Measurements from ENCODE around the gene CRIM1.

CRIM1 gene

DNA sequence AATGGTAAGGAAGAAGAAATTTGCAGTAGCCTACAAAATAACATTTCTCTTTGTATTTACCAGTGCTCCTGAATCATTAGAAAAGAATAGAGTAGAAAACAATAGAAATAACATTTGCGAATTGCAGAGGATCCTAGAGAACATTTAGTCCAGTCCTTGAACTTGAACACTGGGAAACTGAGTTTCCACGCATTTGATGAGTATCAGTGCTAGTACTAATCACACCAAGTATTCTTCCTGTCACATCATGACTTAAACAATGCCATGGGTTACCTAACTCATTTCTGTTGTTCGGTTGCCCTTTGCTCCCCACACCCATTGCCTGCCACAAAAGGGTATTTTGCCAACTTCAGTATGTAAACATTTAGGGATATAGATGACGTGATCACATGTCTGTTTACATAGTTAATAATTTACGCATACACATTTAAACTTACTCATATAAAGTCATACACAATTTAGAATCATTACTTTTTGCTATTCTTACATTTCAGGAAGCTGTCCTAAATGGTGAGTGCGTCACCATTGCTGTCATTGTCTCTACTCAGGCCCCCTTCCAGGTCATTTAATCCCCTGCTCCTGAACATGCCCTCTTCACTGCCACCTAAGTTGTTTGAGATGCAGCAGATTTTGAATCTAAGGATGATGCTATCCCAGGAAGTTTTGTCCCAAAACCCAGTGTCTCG, 42.3 kb downstream of the CRIM1 start:
- DNase-seq, result no peak

GRCh38 chr2:36399050-36399449, 43.5 kb downstream of the CRIM1 start:
- DNase-seq, result no peak

DNA sequence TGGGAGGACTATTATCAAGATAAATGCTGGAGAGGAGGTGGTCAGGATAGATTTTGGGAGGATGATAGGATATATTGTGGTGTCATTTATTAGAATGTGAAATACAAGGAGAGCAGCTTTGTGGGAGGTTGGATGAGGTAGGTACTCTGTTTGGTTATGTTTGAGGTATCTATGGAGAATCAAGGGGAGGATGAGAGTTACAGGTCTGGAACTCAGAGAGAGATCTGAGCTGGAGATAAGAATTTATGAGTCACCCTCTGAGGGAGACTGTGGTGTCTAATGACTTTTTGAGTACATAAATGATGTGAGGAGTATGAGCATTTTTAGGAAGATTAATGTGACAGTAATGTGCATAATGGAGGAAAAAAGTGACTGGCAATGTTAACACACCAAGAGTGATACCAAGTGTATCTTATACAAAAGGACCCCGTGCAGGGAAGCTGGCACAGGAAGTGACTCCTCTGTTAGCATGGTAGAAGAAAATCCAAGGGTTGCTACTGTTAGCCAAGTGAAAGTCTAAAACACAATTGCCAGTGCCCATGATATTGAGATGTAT, 48.2 kb downstream of the CRIM1 start:
- DNase-seq, result peak; percentile 37

DNA sequence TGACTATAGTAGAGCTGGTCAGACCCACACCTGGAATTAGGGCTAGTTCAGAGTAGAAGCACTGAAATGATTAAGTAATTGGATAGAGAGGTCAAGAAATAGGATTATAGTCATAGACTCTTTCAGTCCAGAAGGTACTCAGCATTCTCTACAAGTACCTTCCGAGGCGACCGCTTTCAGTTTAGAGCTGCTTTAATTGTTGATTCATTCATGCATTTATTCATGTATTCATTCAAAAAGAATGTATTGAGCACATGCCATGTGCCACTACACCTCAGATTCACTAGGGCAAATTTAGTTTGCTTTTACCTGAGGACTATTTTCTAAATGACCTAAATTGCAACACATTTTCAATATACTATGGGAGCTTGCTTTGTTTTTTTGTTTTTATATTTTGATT, 48.7 kb downstream of the CRIM1 start:
- no peak for DNase-seq

- no peak for DNase-seq
These were observed 49.2 kb downstream of the CRIM1 start for GRCh38 chr2:36404754-36405153.

GRCh38 chr2:36405183-36405582, 49.6 kb downstream of the CRIM1 start:
- DNase-seq, result no peak

- no peak for DNase-seq
These were observed 50.7 kb downstream of the CRIM1 start for GRCh38 chr2:36406296-36406695.

DNA sequence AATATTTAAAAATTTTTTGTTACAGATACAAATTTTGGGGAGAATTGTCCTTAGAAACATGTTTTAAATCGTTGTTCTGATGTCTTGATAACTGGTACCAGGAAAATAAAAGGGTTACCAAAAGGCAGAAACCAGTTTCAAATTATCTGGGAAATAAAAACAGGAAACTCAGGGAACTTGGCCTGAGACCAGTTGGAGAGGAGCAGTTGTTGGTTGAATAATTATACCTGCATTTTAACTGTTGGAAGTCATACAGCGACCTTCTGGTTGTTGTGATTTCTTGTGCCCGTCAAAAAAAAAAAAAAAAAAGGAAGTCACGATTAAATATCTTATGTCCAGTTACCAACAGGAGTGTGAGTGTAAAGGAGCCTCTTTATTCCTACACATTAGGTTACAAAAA, 51.8 kb downstream of the CRIM1 start:
- DNase-seq, result no peak

DNA sequence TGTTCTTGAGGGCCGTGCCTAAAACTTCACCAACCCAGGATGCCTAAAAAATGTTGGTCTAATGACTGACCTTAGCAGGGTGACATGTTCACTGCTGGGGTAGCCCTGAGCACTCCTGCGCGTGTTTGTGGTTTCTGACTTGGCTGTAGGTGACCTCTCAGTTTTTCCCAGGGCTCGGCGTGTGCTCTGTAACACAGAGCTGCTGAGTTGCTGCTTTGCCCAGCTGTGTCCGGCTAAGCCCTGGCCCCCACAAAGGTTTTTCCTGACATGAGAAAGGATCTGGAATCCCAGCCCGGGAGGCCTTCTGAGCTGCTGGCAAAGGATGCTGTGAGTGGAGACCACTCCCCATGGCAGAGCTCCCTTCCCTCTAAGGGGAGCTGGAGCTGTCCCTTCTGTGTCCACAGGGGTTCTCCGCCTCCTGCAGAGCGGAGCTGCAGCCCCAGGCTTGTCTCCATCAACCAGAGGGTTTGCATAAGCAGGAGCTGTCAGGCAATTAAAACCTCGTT, 52.7 kb downstream of the CRIM1 start:
- DNase-seq, result peak; percentile 54

- no peak for DNase-seq
These were observed 53.8 kb downstream of the CRIM1 start for GRCh38 chr2:36409335-36409734.

DNA sequence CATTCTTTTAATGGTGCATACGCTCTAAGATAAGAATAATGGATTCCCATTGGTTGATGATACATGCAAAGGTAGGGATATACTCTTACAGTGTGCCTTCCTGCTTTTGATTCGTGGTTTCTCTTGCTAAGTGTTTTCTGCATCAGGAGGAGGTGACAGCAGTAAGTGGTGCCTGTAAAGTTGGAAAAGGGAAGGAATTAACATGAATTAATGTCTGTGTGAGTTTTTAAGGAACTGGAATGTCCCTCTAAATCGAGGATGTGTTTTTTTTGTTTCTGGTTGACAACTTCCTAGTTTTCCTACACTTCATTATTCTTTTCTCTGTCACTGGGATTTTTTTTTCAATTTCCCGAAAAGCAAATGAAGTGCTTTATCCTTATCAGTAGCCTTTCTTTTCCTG, 54.4 kb downstream of the CRIM1 start:
- DNase-seq, result no peak

- no peak for DNase-seq
These were observed 55.1 kb downstream of the CRIM1 start for GRCh38 chr2:36410681-36411080.

GRCh38 chr2:36411962-36412444, 56.4 kb downstream of the CRIM1 start:
- no peak for DNase-seq

DNA sequence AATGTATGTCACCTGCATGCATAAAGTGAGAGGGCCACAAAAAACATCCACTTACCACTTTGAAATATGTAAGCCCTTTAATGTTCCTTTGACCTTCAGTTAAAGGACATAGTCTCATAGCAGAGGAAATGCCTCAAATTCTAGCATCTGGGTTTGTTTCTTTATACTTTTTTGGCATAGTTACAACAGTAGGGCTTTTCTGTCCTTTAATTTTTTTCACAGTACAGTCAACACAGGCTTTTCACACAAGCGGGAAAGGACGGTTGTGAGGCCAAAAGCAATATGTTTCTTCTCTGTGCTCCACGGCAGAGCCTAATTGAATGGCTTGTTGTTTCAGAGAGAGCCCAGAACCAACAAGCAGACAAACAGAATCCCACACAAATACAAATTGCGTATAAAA, 57.6 kb downstream of the CRIM1 start:
- no peak for DNase-seq

GRCh38 chr2:36414307-36414706, 58.7 kb downstream of the CRIM1 start:
- DNase-seq, result no peak

GRCh38 chr2:36415381-36416022, 59.9 kb downstream of the CRIM1 start:
- no peak for DNase-seq

- DNase-seq, result no peak
These were observed 61.0 kb downstream of the CRIM1 start for GRCh38 chr2:36416370-36417165.

- DNase-seq, result no peak
These were observed 65.1 kb downstream of the CRIM1 start for GRCh38 chr2:36420569-36421181.

DNA sequence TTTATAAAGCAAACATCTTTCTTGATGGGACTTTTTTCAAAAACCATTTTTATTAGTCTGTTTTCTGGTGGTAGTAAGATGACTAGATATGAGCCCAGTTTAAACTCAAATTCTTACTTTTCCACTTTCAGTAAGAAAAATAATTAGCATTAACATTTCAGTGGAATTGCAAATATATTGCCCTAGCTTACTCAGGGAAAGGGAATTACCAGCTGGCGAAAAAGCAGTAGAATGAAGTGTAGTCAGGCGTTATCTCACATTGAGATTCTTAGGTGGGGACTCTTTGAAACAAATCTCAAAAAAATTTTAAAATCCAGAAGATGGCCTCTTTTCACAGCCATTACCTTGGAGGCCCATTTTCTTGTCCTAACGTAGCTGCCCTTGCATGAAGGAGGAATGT, 65.8 kb downstream of the CRIM1 start:
- no peak for DNase-seq

DNA sequence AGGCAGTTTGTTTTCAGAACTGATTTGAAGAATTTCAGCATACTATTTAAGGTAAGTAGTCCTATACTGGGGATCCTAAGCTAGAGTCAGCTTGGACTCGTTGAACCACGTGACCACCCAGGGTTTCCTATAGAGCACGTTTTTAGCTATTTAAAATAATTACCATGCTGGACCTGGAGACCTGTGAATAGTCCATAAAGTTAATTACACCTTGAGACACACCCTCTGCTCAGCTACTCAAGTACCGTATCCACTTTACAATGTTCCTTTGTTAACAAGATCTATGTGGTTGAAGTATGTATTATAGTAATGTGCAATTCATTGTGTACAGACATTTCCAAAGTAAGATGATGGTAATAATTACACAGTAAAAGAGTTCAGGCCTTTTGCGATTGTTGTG, 67.6 kb downstream of the CRIM1 start:
- peak; percentile 80 for DNase-seq

GRCh38 chr2:36423619-36424120, 68.1 kb downstream of the CRIM1 start:
- DNase-seq, result no peak

DNA sequence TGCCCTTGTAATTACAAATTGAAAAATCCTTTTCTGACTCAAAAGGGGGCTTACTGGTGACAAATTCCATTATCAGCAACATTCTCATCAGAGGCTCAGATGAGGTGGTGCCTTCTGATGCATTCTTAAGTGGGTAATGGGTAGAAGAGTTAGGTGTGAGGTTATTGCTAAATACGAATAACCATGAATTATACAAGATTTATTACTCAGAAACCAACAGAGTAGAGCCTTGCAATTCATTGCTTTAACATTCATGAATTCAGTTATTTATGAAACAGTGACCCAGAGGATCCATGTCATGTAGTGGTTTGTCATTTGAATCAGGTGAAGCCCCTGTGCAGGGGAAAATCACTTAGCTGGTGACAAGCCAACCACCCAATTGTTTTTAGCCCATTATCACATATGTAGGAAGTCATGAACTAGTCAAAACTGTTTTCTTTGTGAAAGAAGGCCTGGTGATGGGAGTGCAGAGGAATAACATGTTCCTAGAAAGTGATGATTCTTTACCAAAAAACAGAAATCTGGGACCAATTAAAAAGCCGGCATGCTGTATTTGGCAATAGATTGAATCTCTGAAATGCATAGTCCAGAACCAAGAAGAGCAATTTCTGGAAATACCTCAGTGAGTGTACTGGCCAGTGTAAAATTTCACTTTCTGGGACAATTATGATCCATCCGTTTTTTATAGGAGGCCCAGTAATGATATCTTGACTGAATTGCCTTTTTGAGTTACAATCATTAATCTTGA, 70.2 kb downstream of the CRIM1 start:
- no peak for DNase-seq
